GM23338 (cell line): ENCODE results near the gene LMF1. TPM values are rescaled to one million over a fixed set of nuclear protein-coding genes. Genes with fewer than 3 reads are reported as not detected.

Experiments
- ATAC-seq: fragments of 200-7000 bp; cut with Tn5 transposase; 3 replicates; pipeline ENCODE4 v1.9.1; 2020
- DNase-seq: peaks from one replicate; pipeline ENCODE4 v3.0.0-alpha.2; 2015; ENCODE audit warnings: low spot score
- H2AFZ ChIP-seq: fragments of 200-600 bp; sonication (generic); 2 replicates; pipeline ENCODE4 v1.8.0; 2016; ENCODE audit warnings: antibody characterized with exemption, mild to moderate bottlenecking, moderate library complexity
- H3F3A ChIP-seq: fragments of 200-600 bp; sonication (generic); replicated peaks from 2 replicates; pipeline ENCODE4 v1.8.0; 2017; ENCODE audit warnings: antibody characterized with exemption, mixed run types, low read depth
- H3K27ac ChIP-seq: fragments of 200-600 bp; sonication (generic); 2 replicates; pipeline ENCODE4 v1.6.1; 2016; ENCODE audit warnings: low read depth
- H3K27me3 ChIP-seq: fragments of 200-600 bp; sonication (generic); 2 replicates; pipeline ENCODE4 v1.8.0; 2016; ENCODE audit warnings: mild to moderate bottlenecking, mixed run types, moderate library complexity; ENCODE audit not compliant: insufficient read depth
- H3K36me3 ChIP-seq: fragments of 200-600 bp; sonication (generic); 2 replicates; pipeline ENCODE4 v1.8.0; 2016; ENCODE audit warnings: mild to moderate bottlenecking; ENCODE audit not compliant: insufficient read depth
- H3K4me1 ChIP-seq: fragments of 200-600 bp; sonication (generic); 2 replicates; pipeline ENCODE4 v1.8.0; 2016; ENCODE audit warnings: mild to moderate bottlenecking, moderate library complexity; ENCODE audit not compliant: insufficient read depth
- H3K4me2 ChIP-seq: fragments of 200-600 bp; sonication (generic); 2 replicates; pipeline ENCODE4 v1.7.1; 2017; ENCODE audit warnings: mixed run types
- H3K4me3 ChIP-seq: fragments of 200-600 bp; sonication (generic); 2 replicates; pipeline ENCODE4 v1.6.1; 2016; ENCODE audit warnings: mixed run types
- H3K79me2 ChIP-seq: fragments of 200-600 bp; sonication (generic); replicated peaks from 2 replicates; pipeline ENCODE4 v1.8.0; 2017; ENCODE audit warnings: mild to moderate bottlenecking; ENCODE audit not compliant: insufficient read depth
- H3K9me2 ChIP-seq: fragments of 200-600 bp; sonication (generic); 2 replicates; pipeline ENCODE4 v1.8.0; 2017; ENCODE audit not compliant: insufficient read depth
- H4K20me1 ChIP-seq: fragments of 200-600 bp; sonication (generic); replicated peaks from 2 replicates; pipeline ENCODE4 v1.8.0; 2017; ENCODE audit warnings: mild to moderate bottlenecking; ENCODE audit not compliant: insufficient read depth
- H3K27ac Mint-ChIP-seq: 2 replicates; pipeline ENCODE4 v1.8.0; 2020; ENCODE audit warnings: inconsistent platforms, mild to moderate bottlenecking, moderate library complexity, mixed read lengths
- H3K27me3 Mint-ChIP-seq: 3 replicates; pipeline ENCODE4 v1.8.0; 2022; ENCODE audit warnings: low read depth, mild to moderate bottlenecking, moderate library complexity, mixed read lengths, inconsistent platforms; ENCODE audit not compliant: insufficient read depth, poor library complexity
- H3K36me3 Mint-ChIP-seq: 3 replicates; pipeline ENCODE4 v1.8.0; 2021; ENCODE audit warnings: low read depth, mild to moderate bottlenecking, inconsistent platforms, moderate library complexity, mixed read lengths
- H3K4me1 Mint-ChIP-seq: 3 replicates; pipeline ENCODE4 v1.8.0; 2020; ENCODE audit warnings: mild to moderate bottlenecking, inconsistent platforms, mixed read lengths
- H3K4me3 Mint-ChIP-seq: 3 replicates; pipeline ENCODE4 v1.8.0; 2021; ENCODE audit warnings: moderate library complexity, mild to moderate bottlenecking, inconsistent platforms, mixed read lengths
- H3K9me3 Mint-ChIP-seq: 3 replicates; pipeline ENCODE4 v1.8.0; 2020; ENCODE audit warnings: moderate library complexity, mild to moderate bottlenecking, inconsistent platforms, mixed read lengths
- CREB1 ChIP-seq: fragments of 250-450 bp; sonication (Bioruptor Pico); IDR thresholded peaks from 2 replicates; pipeline ENCODE4 v1.5.0; 2020; ENCODE audit warnings: low read depth, mild to moderate bottlenecking, moderate library complexity
- CTCF ChIP-seq, 2 experiments: fragments of 200-600 bp in 1 of 2; sonication (generic) in 1 of 2; conservative IDR thresholded peaks; 2 replicates each; pipeline versions ENCODE4 v1.5.1 to v1.6.1; 2016 to 2017; ENCODE audit warnings: antibody characterized with exemption in 2 of 2, low read depth in 2 of 2, mild to moderate bottlenecking in 2 of 2, moderate library complexity in 1 of 2
- ETS1 ChIP-seq: IDR thresholded peaks from 2 replicates; pipeline ENCODE4 v1.6.1; 2016; ENCODE audit warnings: antibody characterized with exemption
- EZH2 ChIP-seq: fragments of 200-600 bp; sonication (generic); IDR thresholded peaks from one replicate; pipeline ENCODE4 v1.8.0; 2017; ENCODE audit warnings: antibody characterized with exemption, mild to moderate bottlenecking, low read depth; ENCODE audit not compliant: unreplicated experiment
- EZH2phosphoT487 ChIP-seq: fragments of 200-600 bp; sonication (generic); IDR thresholded peaks from one replicate; pipeline ENCODE4 v1.8.1; 2018; ENCODE audit warnings: antibody characterized with exemption; ENCODE audit not compliant: unreplicated experiment
- JUNB ChIP-seq: IDR thresholded peaks from one replicate; pipeline ENCODE4 v1.6.1; 2016; ENCODE audit warnings: antibody characterized with exemption; ENCODE audit not compliant: unreplicated experiment
- NANOG ChIP-seq: IDR thresholded peaks from 2 replicates; pipeline ENCODE4 v1.6.1; 2016; ENCODE audit warnings: antibody characterized with exemption, borderline replicate concordance
- POLR2AphosphoS5 ChIP-seq: IDR thresholded peaks from 2 replicates; pipeline ENCODE4 v1.6.1; 2016; ENCODE audit warnings: antibody characterized with exemption, low read depth
- REST ChIP-seq: IDR thresholded peaks from one replicate; pipeline ENCODE4 v1.6.1; 2018; ENCODE audit warnings: antibody characterized with exemption; ENCODE audit not compliant: unreplicated experiment
- STAT1 ChIP-seq: IDR thresholded peaks from one replicate; pipeline ENCODE4 v1.6.1; 2016; ENCODE audit warnings: antibody characterized with exemption; ENCODE audit not compliant: unreplicated experiment
- ZNF331 ChIP-seq: fragments of 250-450 bp; sonication (Bioruptor Pico); IDR thresholded peaks from 2 replicates; pipeline ENCODE4 v1.5.0; 2020; ENCODE audit warnings: low read depth, mild to moderate bottlenecking, moderate library complexity
- polyA plus RNA-seq: library from polyadenylated mRNA; unstranded; fragments of >200 nt; fragmentation: Nextera tagmentation; extraction: Ambion mirVana; gene quantifications from 2 replicates; pipeline ENCODE4 v1.2.1, GENCODE V29; 2016
- total RNA-seq: library from RNA; depleted of rRNA; stranded (reverse); fragments of >200 nt; shearing (Covaris generic); gene quantifications from 2 replicates; pipeline ENCODE4 v1.2.3, GENCODE V29; 2014

LMF1 gene
- total and polyA plus RNA-seq, 2 experiments from 2014 or later: 4.2 to 10.1 TPM

GRCh38 chr16:822909-823297 is 147.9 kb downstream of the LMF1 start:
- Histone ChIP-seq H3K79me2 (no peaks in the 10 kb centered on the region), H3K4me2 (no peak overlapping the region), H3K4me3 (no peak overlapping the region), H2AFZ (no peak overlapping the region), H4K20me1 (no peaks in the 10 kb centered on the region), H3K27me3 (no peaks in the 10 kb centered on the region), H3K4me1 (no peaks in the 10 kb centered on the region), H3K9me2 (no peaks in the 10 kb centered on the region), H3K36me3 (no peaks in the 10 kb centered on the region), H3K27ac (no peak overlapping the region), H3F3A (no peaks in the 10 kb centered on the region)
- no peak for DNase-seq
- no peak overlapping the region for H3K4me3 Mint-ChIP-seq
- no peaks in the 10 kb centered on the region for H3K9me3 Mint-ChIP-seq
- H3K36me3 Mint-ChIP-seq: no peaks in the 10 kb centered on the region
- peaks cover 7% of the 10 kb centered on the region for H3K27me3 Mint-ChIP-seq
- no peak overlapping the region for H3K27ac Mint-ChIP-seq
- ATAC-seq: no peak
- TF ChIP-seq ZNF331 (CRISPR knock-in tag) (no peak), CREB1 (CRISPR knock-in tag) (no peak)
- no peaks in the 10 kb centered on the region; the same call in 1 of the 3 replicates for H3K4me1 Mint-ChIP-seq

GRCh38 chr16:822174-822908 is 148.4 kb downstream of the LMF1 start:
- Histone ChIP-seq H3K9me2 (no peaks in the 10 kb centered on the region), H3F3A (no peaks in the 10 kb centered on the region), H3K79me2 (no peaks in the 10 kb centered on the region), H3K27ac (no peak overlapping the region), H3K4me2 (no peak overlapping the region), H2AFZ (no peak overlapping the region), H3K36me3 (no peaks in the 10 kb centered on the region), H3K4me1 (no peaks in the 10 kb centered on the region), H3K27me3 (no peaks in the 10 kb centered on the region), H3K4me3 (no peak overlapping the region), H4K20me1 (no peaks in the 10 kb centered on the region)
- Mint-ChIP-seq H3K27me3 (peaks cover 7% of the 10 kb centered on the region), H3K36me3 (no peaks in the 10 kb centered on the region), H3K4me3 (no peak overlapping the region), H3K4me1 (no peaks in the 10 kb centered on the region; the same call in 1 of the 3 replicates), H3K27ac (no peak overlapping the region), H3K9me3 (no peaks in the 10 kb centered on the region)
- ATAC-seq: no peak
- DNase-seq: no peak
- no peak for TF ChIP-seq ETS1
- no peak for TF ChIP-seq JUNB
- TF ChIP-seq NANOG: no peak
- TF ChIP-seq EZH2phosphoT487: no peak
- TF ChIP-seq STAT1: no peak
- TF ChIP-seq ZNF331 (CRISPR knock-in tag): no peak
- no peak for TF ChIP-seq CREB1 (CRISPR knock-in tag)
- TF ChIP-seq REST: no peak
- no peak for TF ChIP-seq CTCF (conservative IDR thresholded peaks at IDR 0.05; ENCODE audit: low read depth in 2 of 2)
- no peak for TF ChIP-seq POLR2AphosphoS5
- no peak for TF ChIP-seq EZH2
